ENCODE data around the gene SLC5A8. TPM values are rescaled to one million over a fixed set of nuclear protein-coding genes. Genes with fewer than 3 reads are reported as not detected.
"Not testable (repeated sequence)": the region's sequence is repeated elsewhere in the genome, so short reads cannot be mapped to it uniquely, and the experiment has no call there.

The SLC5A8 gene
- total RNA-seq, 2 donors from 2014 or later, result not detected

DNA sequence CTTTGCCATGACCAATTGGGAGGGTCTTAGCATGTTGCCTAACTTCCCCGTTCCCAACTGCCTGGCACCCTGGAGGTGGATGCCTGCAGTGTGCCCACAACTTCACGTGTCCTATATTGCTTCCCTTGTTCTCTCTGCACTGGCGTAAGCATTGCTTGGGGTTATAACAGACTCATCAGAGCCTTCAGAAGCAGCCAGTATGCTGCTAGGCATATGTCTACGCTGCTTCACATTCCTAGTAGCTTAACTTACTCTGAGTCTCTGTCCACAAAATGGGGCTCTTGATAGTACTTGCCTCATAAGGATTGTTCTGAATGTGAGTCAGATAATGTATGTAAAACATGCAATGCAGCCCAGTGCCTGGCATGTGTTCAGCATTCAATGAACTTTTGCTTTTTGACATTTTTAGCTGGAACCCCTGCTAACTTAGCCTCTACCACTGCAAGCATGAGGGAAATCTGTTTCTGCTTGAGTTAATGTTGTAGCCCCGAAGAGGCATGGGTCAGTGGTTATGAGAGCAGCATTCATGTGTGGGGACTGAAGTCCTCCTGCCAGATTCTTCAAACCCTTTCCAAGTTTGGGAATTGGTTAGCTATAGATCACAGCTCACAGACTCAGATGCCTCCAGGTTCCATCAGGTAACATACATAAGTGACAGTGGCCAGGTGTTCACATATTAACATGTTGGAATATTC lies 2.8 kb downstream of the SLC5A8 start:
- H3K4me1 Mint-ChIP-seq (ENCODE audit: low read depth), result no peaks in the 10 kb centered on the region
- H3K27me3 Mint-ChIP-seq (ENCODE audit: low read depth), result peaks cover 31% of the 10 kb centered on the region
- H3K36me3 Mint-ChIP-seq (ENCODE audit: insufficient read depth in 2 of 2), result no peaks in the 10 kb centered on the region
- H3K27ac Mint-ChIP-seq, result no peak overlapping the region
- no peak overlapping the region for H3K4me3 Mint-ChIP-seq
- H3K9me3 Mint-ChIP-seq, result no peaks in the 10 kb centered on the region
- ATAC-seq (replicated peaks in 1 of 2) (no peak), DNase-seq (no peak)

DNA sequence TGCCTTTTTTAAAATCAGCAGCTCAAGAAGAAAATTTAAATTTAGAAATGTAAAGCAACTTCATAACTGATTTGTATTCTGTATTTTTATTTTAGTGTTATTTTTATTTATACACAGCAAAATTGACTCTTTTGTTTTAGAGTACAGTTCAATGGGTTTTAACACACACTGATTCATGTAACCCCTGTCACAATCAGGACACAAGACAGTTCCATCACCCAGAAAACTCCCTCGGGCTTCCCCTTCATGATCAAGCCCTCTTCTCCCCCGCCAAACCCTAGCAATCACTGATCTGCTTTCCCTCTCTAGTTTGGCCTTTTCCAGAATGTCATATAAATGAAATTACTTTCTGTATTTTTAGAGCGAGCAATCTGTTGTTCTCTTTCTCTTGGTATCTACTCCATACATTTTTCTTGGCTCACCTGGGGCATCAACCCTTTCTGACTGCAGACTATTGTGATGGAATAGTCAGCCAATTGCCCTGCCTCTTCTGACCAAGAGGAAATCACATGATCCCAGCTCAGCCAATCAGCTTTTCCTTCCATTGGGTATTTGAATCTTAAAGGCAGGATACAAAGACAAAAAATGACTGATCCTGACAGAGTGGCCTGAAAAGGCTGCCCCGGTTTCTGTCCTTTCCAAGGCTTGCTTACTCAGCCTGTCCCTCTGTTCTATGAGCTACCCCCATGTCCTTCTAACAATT lies 5.3 kb downstream of the SLC5A8 start:
- Mint-ChIP-seq H3K27me3 (ENCODE audit: low read depth) (peaks cover 24% of the 10 kb centered on the region), H3K4me1 (ENCODE audit: low read depth) (no peaks in the 10 kb centered on the region), H3K9me3 (no peaks in the 10 kb centered on the region), H3K36me3 (ENCODE audit: insufficient read depth in 2 of 2) (no peaks in the 10 kb centered on the region), H3K4me3 (no peak overlapping the region), H3K27ac (no peak overlapping the region)
- DNase-seq (no peak), ATAC-seq (replicated peaks in 1 of 2) (no peak)

DNA sequence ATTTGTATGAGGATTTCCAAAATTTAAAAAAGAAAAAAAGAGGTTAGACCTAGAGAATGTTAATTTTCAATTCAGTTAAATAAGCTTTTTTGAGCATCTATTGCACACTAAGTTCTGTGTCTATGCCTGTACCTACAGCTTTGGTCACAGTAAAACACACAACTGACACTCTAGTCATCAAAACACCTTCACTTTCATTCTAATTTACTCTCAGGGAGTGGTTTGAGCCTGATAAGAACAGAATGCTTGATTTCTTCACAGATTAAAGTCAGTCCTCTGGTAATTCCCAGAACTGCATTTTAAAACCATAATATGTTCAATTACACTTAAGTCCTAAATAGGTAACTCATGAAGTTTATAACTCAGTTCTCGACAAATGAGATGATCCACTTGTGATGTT lies 9.2 kb downstream of the SLC5A8 start:
- H3K4me1 Mint-ChIP-seq (ENCODE audit: low read depth), result no peaks in the 10 kb centered on the region
- no peaks in the 10 kb centered on the region for H3K36me3 Mint-ChIP-seq (ENCODE audit: insufficient read depth in 2 of 2)
- H3K9me3 Mint-ChIP-seq, result no peaks in the 10 kb centered on the region
- no peak overlapping the region for H3K27ac Mint-ChIP-seq
- H3K4me3 Mint-ChIP-seq, result no peak overlapping the region
- no peaks in the 10 kb centered on the region for H3K27me3 Mint-ChIP-seq (ENCODE audit: low read depth)
- ATAC-seq (replicated peaks in 1 of 2) (no peak), DNase-seq (no peak)

DNA sequence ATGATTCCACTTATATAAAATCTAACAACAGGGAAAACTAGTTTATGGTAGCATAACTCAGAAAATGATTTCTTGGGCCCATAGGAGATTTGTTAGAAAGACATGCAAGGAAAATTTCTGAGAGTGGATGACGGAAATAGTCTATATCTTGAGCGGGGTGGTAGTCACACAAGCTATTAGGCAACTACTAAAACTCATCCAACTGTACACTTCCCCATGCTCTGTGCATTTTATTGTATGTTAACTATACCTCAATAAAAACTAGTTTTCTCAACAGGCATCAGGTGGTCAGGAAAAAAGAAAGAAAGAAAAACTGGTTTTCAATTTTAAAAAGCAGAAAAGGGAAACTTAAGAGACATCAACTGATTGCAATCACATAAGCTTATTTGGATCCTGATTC lies 9.9 kb downstream of the SLC5A8 start:
- ATAC-seq (replicated peaks in 1 of 2) (no peak), DNase-seq (no peak)
- no peaks in the 10 kb centered on the region for H3K27me3 Mint-ChIP-seq (ENCODE audit: low read depth)
- no peaks in the 10 kb centered on the region for H3K36me3 Mint-ChIP-seq (ENCODE audit: insufficient read depth in 2 of 2)
- no peak overlapping the region for H3K27ac Mint-ChIP-seq
- no peaks in the 10 kb centered on the region for H3K9me3 Mint-ChIP-seq
- no peak overlapping the region for H3K4me3 Mint-ChIP-seq
- no peaks in the 10 kb centered on the region for H3K4me1 Mint-ChIP-seq (ENCODE audit: low read depth)

DNA sequence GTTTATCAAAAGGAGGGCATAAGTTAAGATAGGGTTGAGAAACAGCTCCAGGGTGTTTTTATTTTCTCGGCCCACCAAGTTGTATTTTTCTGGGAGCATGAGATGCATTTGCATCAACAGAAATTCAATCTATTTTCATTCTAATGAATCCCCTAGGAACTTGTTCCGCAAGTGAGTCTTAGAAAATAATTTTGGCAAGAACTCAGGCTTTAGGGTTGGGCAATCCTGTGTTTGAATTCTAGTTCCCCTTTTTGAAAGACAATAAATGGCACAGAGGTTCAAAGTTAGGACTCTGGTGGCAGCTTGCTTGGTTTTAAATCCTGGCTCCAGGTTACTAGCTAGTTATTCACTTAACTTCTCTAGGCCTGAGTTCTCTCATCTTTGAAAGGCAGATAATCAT lies 23.7 kb downstream of the SLC5A8 start:
- no peaks in the 10 kb centered on the region for H3K27me3 Mint-ChIP-seq (ENCODE audit: low read depth)
- ATAC-seq (replicated peaks in 1 of 2) (no peak), DNase-seq (no peak)
- no peaks in the 10 kb centered on the region for H3K36me3 Mint-ChIP-seq (ENCODE audit: insufficient read depth in 2 of 2)
- no peak overlapping the region for H3K27ac Mint-ChIP-seq
- H3K4me3 Mint-ChIP-seq, result no peak overlapping the region
- no peaks in the 10 kb centered on the region for H3K9me3 Mint-ChIP-seq
- no peaks in the 10 kb centered on the region for H3K4me1 Mint-ChIP-seq (ENCODE audit: low read depth)

DNA sequence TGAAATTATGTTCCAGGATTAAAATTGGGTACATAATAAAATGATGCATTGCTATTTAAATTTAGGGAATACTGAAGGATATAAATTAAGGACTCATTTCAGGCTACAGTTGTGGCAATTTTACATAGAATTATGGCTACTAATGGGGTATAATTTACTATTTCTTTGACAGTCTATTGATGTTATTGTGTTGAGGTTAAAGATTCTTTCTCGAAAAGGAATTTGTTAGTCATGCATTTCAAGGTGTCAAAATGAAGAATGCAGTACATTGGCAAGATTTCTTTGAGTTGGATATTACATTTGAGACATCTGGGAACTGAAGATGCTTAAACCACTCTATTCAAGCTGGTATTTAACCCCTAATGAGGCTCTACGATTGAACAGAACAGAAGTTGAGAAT lies 28.3 kb downstream of the SLC5A8 start:
- no peaks in the 10 kb centered on the region for H3K9me3 Mint-ChIP-seq
- H3K4me1 Mint-ChIP-seq (ENCODE audit: low read depth), result no peaks in the 10 kb centered on the region
- H3K4me3 Mint-ChIP-seq, result no peak overlapping the region
- no peaks in the 10 kb centered on the region for H3K36me3 Mint-ChIP-seq (ENCODE audit: insufficient read depth in 2 of 2)
- no peaks in the 10 kb centered on the region for H3K27me3 Mint-ChIP-seq (ENCODE audit: low read depth)
- DNase-seq (no peak), ATAC-seq (replicated peaks in 1 of 2) (no peak)
- H3K27ac Mint-ChIP-seq, result no peak overlapping the region

DNA sequence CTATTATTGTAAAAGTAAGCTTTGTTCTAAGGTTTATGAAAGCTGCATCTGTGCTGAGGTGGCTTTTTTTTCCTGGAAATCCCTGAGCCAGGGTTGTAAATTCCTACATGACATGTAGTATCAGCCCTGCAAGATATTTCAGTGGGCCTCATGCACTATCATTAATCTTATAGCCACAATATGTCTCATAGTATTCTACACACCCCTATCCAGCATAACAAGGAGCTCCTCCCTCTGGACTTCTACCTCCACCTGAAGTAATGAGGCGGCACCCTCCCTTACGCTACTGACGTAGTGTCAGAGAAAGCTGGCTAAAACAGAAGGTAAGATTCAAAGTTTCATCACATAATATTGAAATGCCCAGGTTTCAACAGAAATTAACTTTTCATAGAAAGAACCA lies 35.5 kb downstream of the SLC5A8 start:
- Mint-ChIP-seq H3K36me3 (ENCODE audit: insufficient read depth in 2 of 2) (no peaks in the 10 kb centered on the region), H3K9me3 (peaks cover 2 to 7% of the 10 kb centered on the region in 2 donors), H3K4me1 (ENCODE audit: low read depth) (no peaks in the 10 kb centered on the region), H3K4me3 (no peak overlapping the region), H3K27ac (no peak overlapping the region), H3K27me3 (ENCODE audit: low read depth) (no peaks in the 10 kb centered on the region)
- ATAC-seq (replicated peaks in 1 of 2), result no peak
- DNase-seq, result no peak

DNA sequence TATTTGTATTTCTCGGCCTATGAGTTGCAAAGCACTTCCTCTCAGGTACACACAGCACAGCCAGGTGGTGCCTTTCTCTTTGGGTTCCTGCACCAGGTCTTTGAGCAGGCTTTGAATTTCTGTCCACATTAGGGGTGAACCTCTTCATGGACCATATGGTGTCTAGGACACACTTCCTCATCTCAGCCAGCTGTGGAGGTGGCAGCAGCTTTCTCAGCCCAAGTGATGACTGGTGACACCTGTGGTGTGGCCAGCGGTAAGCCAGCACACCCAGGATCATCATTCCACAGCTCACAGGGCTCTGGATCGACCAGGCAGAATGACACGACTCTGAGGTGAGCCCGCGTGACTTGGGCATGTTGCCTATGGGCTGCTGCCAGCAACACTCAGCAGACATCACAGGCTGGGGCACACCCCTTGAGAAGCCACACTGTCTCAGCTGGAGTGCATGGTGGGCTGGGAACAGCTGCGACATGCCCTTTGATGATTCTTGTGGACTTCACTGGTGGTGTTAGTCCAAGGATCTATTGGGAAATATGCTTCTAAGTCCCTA lies 36.8 kb downstream of the SLC5A8 start:
- no peak overlapping the region for H3K4me3 Mint-ChIP-seq

DNA sequence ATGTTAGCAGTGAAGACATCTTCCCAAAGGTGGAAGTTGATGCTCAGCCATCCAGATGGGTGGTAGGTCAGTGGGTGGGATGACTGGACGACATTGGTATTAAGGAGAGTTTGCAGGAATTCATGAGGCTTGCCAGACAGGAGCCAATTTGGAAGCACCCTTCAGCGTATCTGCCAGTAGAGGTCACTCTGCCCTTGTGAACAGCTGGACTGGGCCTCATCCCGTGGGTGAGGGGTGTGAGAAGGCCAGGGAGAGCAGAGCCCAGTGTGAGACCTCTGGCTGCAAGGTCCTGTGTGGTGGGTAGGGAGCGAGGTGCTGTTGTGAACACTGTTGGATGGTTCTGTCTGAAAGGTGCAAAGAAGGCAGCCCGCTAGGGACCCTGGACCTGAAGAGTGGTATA lies 37.7 kb downstream of the SLC5A8 start:
- Mint-ChIP-seq H3K36me3 (ENCODE audit: insufficient read depth in 2 of 2) (no peaks in the 10 kb centered on the region), H3K9me3 (peaks cover 2 to 7% of the 10 kb centered on the region in 2 donors), H3K4me3 (no peak overlapping the region), H3K27ac (no peak overlapping the region), H3K27me3 (ENCODE audit: low read depth) (no peaks in the 10 kb centered on the region), H3K4me1 (ENCODE audit: low read depth) (no peaks in the 10 kb centered on the region)
- DNase-seq, result no peak
- ATAC-seq (replicated peaks in 1 of 2), result no peak

More for the DNA sequence above, 36.8 kb downstream of the SLC5A8 start:
- peaks cover 2 to 7% of the 10 kb centered on the region in 2 donors for H3K9me3 Mint-ChIP-seq
- ATAC-seq (replicated peaks in 1 of 2) (no peak), DNase-seq (no peak)
- H3K36me3 Mint-ChIP-seq (ENCODE audit: insufficient read depth in 2 of 2), result no peaks in the 10 kb centered on the region
- H3K4me1 Mint-ChIP-seq (ENCODE audit: low read depth), result no peaks in the 10 kb centered on the region
- H3K27ac Mint-ChIP-seq, result no peak overlapping the region
- no peaks in the 10 kb centered on the region for H3K27me3 Mint-ChIP-seq (ENCODE audit: low read depth)

DNA sequence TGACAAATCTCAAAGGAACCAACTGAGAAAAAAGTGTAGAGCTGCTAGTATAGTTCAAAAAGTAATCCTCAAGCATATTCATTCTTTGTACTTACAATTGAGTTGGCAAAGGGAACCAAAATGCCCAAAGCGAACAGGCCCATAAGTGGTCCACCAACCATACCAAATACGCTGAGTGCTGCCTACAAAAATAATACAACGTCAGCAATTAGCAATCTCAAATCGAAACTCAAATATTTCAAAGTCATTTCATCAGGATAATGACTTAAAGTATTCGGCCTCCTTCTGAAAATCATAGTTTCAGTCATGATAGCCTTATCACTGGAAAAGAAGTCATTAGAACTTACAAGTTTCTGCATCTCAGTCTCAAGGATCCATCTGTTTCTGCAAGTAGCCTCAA lies 42.0 kb downstream of the SLC5A8 start:
- no peak overlapping the region for H3K4me3 Mint-ChIP-seq
- DNase-seq, result no peak
- no peak for ATAC-seq (replicated peaks in 1 of 2)
- H3K9me3 Mint-ChIP-seq, result peaks cover 0 to 4% of the 10 kb centered on the region in 2 donors
- no peaks in the 10 kb centered on the region for H3K4me1 Mint-ChIP-seq (ENCODE audit: low read depth)
- H3K27ac Mint-ChIP-seq, result no peak overlapping the region
- no peaks in the 10 kb centered on the region for H3K27me3 Mint-ChIP-seq (ENCODE audit: low read depth)
- no peaks in the 10 kb centered on the region for H3K36me3 Mint-ChIP-seq (ENCODE audit: insufficient read depth in 2 of 2)

DNA sequence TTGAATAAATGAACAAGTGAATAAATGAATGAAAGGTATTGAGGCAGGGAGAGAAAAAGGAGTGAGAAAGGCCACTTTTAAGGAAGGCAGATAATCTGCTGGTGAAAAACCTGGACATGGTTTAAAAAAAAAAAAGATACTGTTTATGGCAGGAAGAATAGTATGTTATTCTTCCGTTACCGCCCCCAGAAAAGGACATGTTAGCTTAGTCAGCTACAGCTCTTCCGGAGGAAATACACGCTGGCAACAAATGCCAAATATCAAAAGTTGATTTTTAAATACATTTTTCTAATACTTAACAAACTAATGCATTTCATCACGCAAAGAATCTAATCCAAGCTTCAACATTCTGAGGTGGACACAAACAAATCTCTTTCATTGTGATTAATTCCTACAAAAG lies 43.2 kb downstream of the SLC5A8 start:
- Mint-ChIP-seq H3K4me1 (ENCODE audit: low read depth) (no peaks in the 10 kb centered on the region), H3K27ac (no peak overlapping the region), H3K27me3 (ENCODE audit: low read depth) (no peaks in the 10 kb centered on the region), H3K36me3 (ENCODE audit: insufficient read depth in 2 of 2) (no peaks in the 10 kb centered on the region), H3K4me3 (no peak overlapping the region), H3K9me3 (peaks cover 4% of the 10 kb centered on the region in 2 donors)
- DNase-seq, result no peak
- ATAC-seq (replicated peaks in 1 of 2), result no peak

DNA sequence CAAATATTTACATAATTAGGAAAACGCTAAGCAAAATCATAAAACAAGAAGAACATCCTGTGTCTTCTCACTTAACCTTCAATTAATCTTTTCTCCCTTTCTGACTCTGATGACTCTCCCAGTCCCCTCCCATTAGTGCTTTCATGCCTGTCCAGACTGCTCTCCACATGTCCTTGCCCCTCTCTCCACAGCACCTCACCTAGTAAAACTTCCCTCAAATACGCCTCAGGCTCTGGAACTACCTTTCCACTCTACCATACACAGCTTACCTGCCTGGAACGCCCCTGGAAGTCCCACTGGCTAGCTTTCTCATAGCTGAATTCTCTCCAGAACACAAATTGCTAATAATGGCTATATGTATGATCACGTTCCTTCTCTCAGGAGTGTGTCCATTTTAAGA lies 44.7 kb downstream of the SLC5A8 start:
- Mint-ChIP-seq H3K36me3 (ENCODE audit: insufficient read depth in 2 of 2) (no peaks in the 10 kb centered on the region), H3K4me3 (no peak overlapping the region), H3K4me1 (ENCODE audit: low read depth) (no peaks in the 10 kb centered on the region), H3K9me3 (peaks cover 1 to 4% of the 10 kb centered on the region in 2 donors), H3K27ac (no peak overlapping the region), H3K27me3 (ENCODE audit: low read depth) (no peaks in the 10 kb centered on the region)
- DNase-seq, result no peak
- ATAC-seq (replicated peaks in 1 of 2), result no peak

DNA sequence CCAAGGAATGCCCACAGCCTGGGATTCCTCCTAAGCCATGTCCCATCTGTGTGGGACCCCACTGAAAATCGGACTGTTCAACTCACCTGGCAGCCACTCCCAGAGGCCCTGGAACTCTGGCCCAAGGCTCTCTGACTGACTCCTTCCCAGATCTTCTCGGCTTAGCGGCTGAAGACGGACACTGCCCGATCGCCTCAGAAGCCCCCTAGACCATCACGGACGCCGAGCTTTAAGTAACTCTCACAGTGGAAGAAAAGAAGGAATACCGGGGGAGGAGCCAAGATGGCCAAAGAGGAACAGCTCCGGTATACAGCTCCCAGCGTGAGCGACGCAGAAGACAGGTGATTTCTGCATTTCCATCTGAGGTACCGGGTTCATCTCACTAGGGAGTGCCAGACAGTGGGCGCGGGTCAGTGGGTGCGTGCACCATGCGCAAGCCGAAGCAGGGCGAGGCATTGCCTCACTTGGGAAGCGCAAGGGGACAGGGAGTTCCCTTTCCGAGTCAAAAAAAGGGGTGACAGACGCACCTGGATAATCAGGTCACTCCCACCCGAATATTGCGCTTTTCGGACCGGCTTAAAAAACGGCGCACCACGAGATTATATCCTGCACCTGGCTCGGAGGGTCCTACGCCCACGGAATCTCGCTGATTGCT lies 64.1 kb downstream of the SLC5A8 start:
- H3K9me3 Mint-ChIP-seq; H3K36me3 Mint-ChIP-seq (ENCODE audit: insufficient read depth in 2 of 2); H3K27me3 Mint-ChIP-seq (ENCODE audit: low read depth): not testable (repeated sequence)

More for the DNA sequence above, 64.1 kb downstream of the SLC5A8 start:
- not testable (repeated sequence) for H3K4me1 Mint-ChIP-seq (ENCODE audit: low read depth); ATAC-seq (replicated peaks in 1 of 2); DNase-seq; H3K4me3 Mint-ChIP-seq; H3K27ac Mint-ChIP-seq
